Osteoblast (primary cell): ENCODE data around the gene AGBL4. TPM values are rescaled to one million over a fixed set of nuclear protein-coding genes. Genes with fewer than 3 reads are reported as not detected.

ENCODE experiments used
- DNase-seq: peaks from one replicate; pipeline ENCODE4 v3.0.0; 2011; ENCODE audit warnings: low spot score, mixed read lengths; ENCODE audit not compliant: insufficient read length; ENCODE audit errors: missing footprints
- H2AFZ ChIP-seq: 2 replicates; pipeline ENCODE4 v1.6.0; 2011; ENCODE audit warnings: mild to moderate bottlenecking, low read length
- H3K27ac ChIP-seq: 2 replicates; pipeline ENCODE4 v1.5.1; 2011; ENCODE audit warnings: mild to moderate bottlenecking, low read depth, low read length, moderate library complexity
- H3K27me3 ChIP-seq: 2 replicates; pipeline ENCODE4 v1.6.0; 2012; ENCODE audit warnings: mild to moderate bottlenecking, control low read depth, inconsistent platforms, low read length, moderate library complexity; ENCODE audit not compliant: insufficient read depth
- H3K36me3 ChIP-seq: 2 replicates; pipeline ENCODE4 v1.5.1; 2011; ENCODE audit warnings: mild to moderate bottlenecking, low read length, control low read depth, moderate library complexity; ENCODE audit not compliant: insufficient read depth
- H3K4me1 ChIP-seq: 2 replicates; pipeline ENCODE4 v1.5.1; 2011; ENCODE audit warnings: mild to moderate bottlenecking, low read length, control low read depth, moderate library complexity; ENCODE audit not compliant: insufficient read depth
- H3K4me2 ChIP-seq: 2 replicates; pipeline ENCODE4 v1.6.0; 2011; ENCODE audit warnings: mild to moderate bottlenecking, low read length; ENCODE audit not compliant: insufficient read depth
- H3K4me3 ChIP-seq: fragments of 200-600 bp; sonication (generic); 3 replicates; pipeline ENCODE4 v1.5.1; 2012; ENCODE audit warnings: mild to moderate bottlenecking, low read length, inconsistent platforms; ENCODE audit not compliant: insufficient read depth
- H3K79me2 ChIP-seq: 2 replicates; pipeline ENCODE4 v1.6.0; 2012; ENCODE audit warnings: mild to moderate bottlenecking, low read length, control low read depth, inconsistent platforms; ENCODE audit not compliant: insufficient read depth
- H3K9me3 ChIP-seq: 2 replicates; pipeline ENCODE4 v1.5.1; 2011; ENCODE audit warnings: low read depth, low read length, control low read depth
- H4K20me1 ChIP-seq: 2 replicates; pipeline ENCODE4 v1.6.0; 2012; ENCODE audit warnings: mild to moderate bottlenecking, low read length, control low read depth; ENCODE audit not compliant: insufficient read depth
- total RNA-seq: library from RNA; depleted of rRNA; stranded (reverse); fragments of >200 nt; gene quantifications from 2 replicates; pipeline ENCODE4 v1.2.3, GENCODE V29; 2012
- TF ChIP-seq, protein P1 (sequence below): IDR thresholded peaks from 2 replicates; pipeline ENCODE4 v1.5.1; 2011; ENCODE audit warnings: mild to moderate bottlenecking, low read depth, low read length, moderate library complexity; ENCODE audit errors: extremely low read depth

AGBL4 gene
- total RNA-seq, 1 donor, result not detected

GRCh38 chr1:49677706-49678105, 346.0 kb downstream of the AGBL4 start:
- Histone ChIP-seq H3K36me3 (no peaks in the 10 kb centered on the region), H3K4me1 (no peaks in the 10 kb centered on the region), H3K4me3 (no peak overlapping the region), H3K79me2 (no peaks in the 10 kb centered on the region), H4K20me1 (no peaks in the 10 kb centered on the region), H3K27me3 (no peaks in the 10 kb centered on the region), H3K4me2 (no peak overlapping the region), H3K27ac (no peak overlapping the region), H3K9me3 (no peaks in the 10 kb centered on the region), H2AFZ (no peak overlapping the region)
- DNase-seq, result no peak
- TF ChIP-seq, protein P1, sequence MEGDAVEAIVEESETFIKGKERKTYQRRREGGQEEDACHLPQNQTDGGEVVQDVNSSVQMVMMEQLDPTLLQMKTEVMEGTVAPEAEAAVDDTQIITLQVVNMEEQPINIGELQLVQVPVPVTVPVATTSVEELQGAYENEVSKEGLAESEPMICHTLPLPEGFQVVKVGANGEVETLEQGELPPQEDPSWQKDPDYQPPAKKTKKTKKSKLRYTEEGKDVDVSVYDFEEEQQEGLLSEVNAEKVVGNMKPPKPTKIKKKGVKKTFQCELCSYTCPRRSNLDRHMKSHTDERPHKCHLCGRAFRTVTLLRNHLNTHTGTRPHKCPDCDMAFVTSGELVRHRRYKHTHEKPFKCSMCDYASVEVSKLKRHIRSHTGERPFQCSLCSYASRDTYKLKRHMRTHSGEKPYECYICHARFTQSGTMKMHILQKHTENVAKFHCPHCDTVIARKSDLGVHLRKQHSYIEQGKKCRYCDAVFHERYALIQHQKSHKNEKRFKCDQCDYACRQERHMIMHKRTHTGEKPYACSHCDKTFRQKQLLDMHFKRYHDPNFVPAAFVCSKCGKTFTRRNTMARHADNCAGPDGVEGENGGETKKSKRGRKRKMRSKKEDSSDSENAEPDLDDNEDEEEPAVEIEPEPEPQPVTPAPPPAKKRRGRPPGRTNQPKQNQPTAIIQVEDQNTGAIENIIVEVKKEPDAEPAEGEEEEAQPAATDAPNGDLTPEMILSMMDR, result no peak

- H3K79me2 ChIP-seq, result no peaks in the 10 kb centered on the region
- H3K36me3 ChIP-seq, result no peaks in the 10 kb centered on the region
- no peak overlapping the region for H3K4me3 ChIP-seq
- no peaks in the 10 kb centered on the region for H3K4me1 ChIP-seq
- no peaks in the 10 kb centered on the region for H3K9me3 ChIP-seq
- no peak overlapping the region for H2AFZ ChIP-seq
- no peak overlapping the region for H3K4me2 ChIP-seq
- TF ChIP-seq, protein P1, result no peak
- no peaks in the 10 kb centered on the region for H3K27me3 ChIP-seq
- H3K27ac ChIP-seq, result no peak overlapping the region
- no peak for DNase-seq
- no peaks in the 10 kb centered on the region for H4K20me1 ChIP-seq
These were observed 372.6 kb downstream of the AGBL4 start for GRCh38 chr1:49651136-49651535.

GRCh38 chr1:49630156-49630555, 393.6 kb downstream of the AGBL4 start:
- Histone ChIP-seq H3K79me2 (no peaks in the 10 kb centered on the region), H3K9me3 (no peaks in the 10 kb centered on the region), H2AFZ (no peak overlapping the region), H3K4me3 (no peak overlapping the region), H3K36me3 (no peaks in the 10 kb centered on the region), H3K4me1 (no peaks in the 10 kb centered on the region), H3K4me2 (no peak overlapping the region), H4K20me1 (no peaks in the 10 kb centered on the region), H3K27ac (no peak overlapping the region), H3K27me3 (no peaks in the 10 kb centered on the region)
- DNase-seq, result no peak
- TF ChIP-seq, protein P1, result no peak

DNA sequence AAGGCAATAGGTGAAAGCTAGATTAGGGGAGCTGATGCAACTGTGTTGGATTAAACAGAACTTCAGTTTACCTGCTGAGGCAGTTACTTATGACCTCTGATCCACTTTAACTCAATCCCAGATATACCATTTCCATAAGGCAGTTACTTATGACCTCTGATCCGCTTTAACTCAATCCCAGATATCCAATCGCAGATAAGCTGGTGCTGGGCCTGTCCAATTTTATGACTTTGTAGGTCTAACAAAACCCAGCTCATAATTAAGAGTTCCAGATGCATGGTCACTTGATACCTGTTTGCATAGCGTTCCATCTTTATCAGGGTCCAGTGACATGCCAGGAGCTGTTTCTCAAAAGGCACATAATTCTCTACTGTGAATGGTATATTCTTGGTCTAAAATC, 396.0 kb downstream of the AGBL4 start:
- no peak for DNase-seq
- Histone ChIP-seq H3K36me3 (no peaks in the 10 kb centered on the region), H3K4me1 (no peaks in the 10 kb centered on the region), H3K27me3 (no peaks in the 10 kb centered on the region), H3K27ac (no peak overlapping the region), H3K4me2 (no peak overlapping the region), H3K79me2 (no peaks in the 10 kb centered on the region), H3K4me3 (no peak overlapping the region), H3K9me3 (no peaks in the 10 kb centered on the region), H4K20me1 (no peaks in the 10 kb centered on the region), H2AFZ (no peak overlapping the region)
- TF ChIP-seq, protein P1, result no peak
